Fibroblast of villous mesenchyme (primary cell): ENCODE data around the gene P2RY6. TPM values are rescaled to one million over a fixed set of nuclear protein-coding genes. Genes with fewer than 3 reads are reported as not detected.

Source experiments
- DNase-seq: peaks from one replicate; pipeline ENCODE4 v3.0.0-alpha.2; 2010; ENCODE audit warnings: low read depth
- H3K4me3 ChIP-seq: 2 replicates; pipeline ENCODE4 v1.5.1; 2011; ENCODE audit warnings: low read depth, mild to moderate bottlenecking, low read length
- CTCF ChIP-seq: IDR thresholded peaks from 2 replicates; pipeline ENCODE4 v1.5.1; 2012; ENCODE audit warnings: low read depth, mild to moderate bottlenecking, low read length; ENCODE audit not compliant: insufficient read depth
- total RNA-seq: library from RNA; depleted of rRNA; stranded (reverse); fragments of >200 nt; gene quantifications from 2 replicates; pipeline ENCODE4 v1.2.3, GENCODE V29; 2012

The P2RY6 gene
- total RNA-seq, 1 donor, result not detected

- peak; percentile 87 for DNase-seq
- H3K4me3 ChIP-seq, result peak within 1 kb of the TSS; percentile 81
- TF ChIP-seq CTCF, result no peak
These were observed 36.1 kb downstream of the P2RY6 start, which contains the start of gene ARHGEF17 for GRCh38 chr11:73308003-73308960. Gene ARHGEF17, plus strand, starts transcription at chr11:73308276. Its CDS starts 363 bp downstream, at chr11:73308639.

- no peak for TF ChIP-seq CTCF
- peak overlapping the region; percentile 81 for H3K4me3 ChIP-seq
- peak; percentile 97 for DNase-seq
These were observed 37.1 kb downstream of the P2RY6 start for GRCh38 chr11:73308961-73309919.

- peak overlapping the region; percentile 81 for H3K4me3 ChIP-seq
- no peak for DNase-seq
- TF ChIP-seq CTCF, result no peak
These were observed 37.9 kb downstream of the P2RY6 start for GRCh38 chr11:73310076-73310475.

- H3K4me3 ChIP-seq, result peak overlapping the region; percentile 81
- TF ChIP-seq CTCF, result no peak
- no peak for DNase-seq
These were observed 38.7 kb downstream of the P2RY6 start for GRCh38 chr11:73310661-73311393.

- DNase-seq, result no peak
- TF ChIP-seq CTCF, result no peak
- peak overlapping the region; percentile 81 for H3K4me3 ChIP-seq
These were observed 39.3 kb downstream of the P2RY6 start for GRCh38 chr11:73311394-73311869.

- TF ChIP-seq CTCF, result no peak
- DNase-seq, result no peak
- H3K4me3 ChIP-seq, result peak overlapping the region; percentile 81
These were observed 39.9 kb downstream of the P2RY6 start for GRCh38 chr11:73312036-73312435.
